OCI-LY1 (cell line): ENCODE data around the gene UBR2.

Experiments
- CTCF ChIP-seq: fragments of 200-600 bp; sonication (generic), shearing (Covaris generic); IDR thresholded peaks from 2 replicates; pipeline ENCODE4 v1.5.1; 2017; ENCODE audit warnings: mild to moderate bottlenecking, antibody characterized with exemption, low read length, moderate library complexity, mixed read lengths
- EZH2 ChIP-seq: fragments of 200-600 bp; sonication (generic), shearing (Covaris generic); IDR thresholded peaks from 2 replicates; pipeline ENCODE4 v1.8.0; 2017; ENCODE audit warnings: borderline replicate concordance, mixed run types, mild to moderate bottlenecking, antibody characterized with exemption, low read length, moderate library complexity, mixed read lengths

- TF ChIP-seq CTCF, result no peak
- TF ChIP-seq EZH2, result no peak
These were observed 637 bp downstream of the UBR2 start for GRCh38 chr6:42564506-42564825.
